HG03442 (cell line): ENCODE results near the gene ADGRV1.
"Not testable (repeated sequence)": the region's sequence is repeated elsewhere in the genome, so short reads cannot be mapped to it uniquely, and the experiment has no call there.

Experiments
- ATAC-seq: cut with Tn5 transposase; IDR thresholded peaks from one replicate; pipeline ENCODE4 v1.9.1; 2021; ENCODE audit warnings: mild to moderate bottlenecking, moderate library complexity; ENCODE audit not compliant: unreplicated experiment

The ADGRV1 gene

GRCh38 chr5:90968319-90968718 lies 409.7 kb downstream of the ADGRV1 start:
- ATAC-seq, result no peak

- ATAC-seq, result not testable (repeated sequence)
Observed at GRCh38 chr5:90969945-90970344, 411.3 kb downstream of the ADGRV1 start.

GRCh38 chr5:90981177-90981576 lies 422.6 kb downstream of the ADGRV1 start:
- no peak for ATAC-seq

- no peak for ATAC-seq
Observed at GRCh38 chr5:90981821-90982220, 423.2 kb downstream of the ADGRV1 start.

GRCh38 chr5:90982576-90982975 lies 424.0 kb downstream of the ADGRV1 start:
- ATAC-seq, result no peak

- ATAC-seq, result no peak
Observed at GRCh38 chr5:90983148-90983547, 424.6 kb downstream of the ADGRV1 start.

- no peak for ATAC-seq
Observed at GRCh38 chr5:90983711-90984124, 425.1 kb downstream of the ADGRV1 start.

GRCh38 chr5:90985341-90985740 lies 426.7 kb downstream of the ADGRV1 start:
- ATAC-seq, result no peak

- ATAC-seq, result no peak
Observed at GRCh38 chr5:90987726-90988125, 429.1 kb downstream of the ADGRV1 start.

GRCh38 chr5:90991201-90991600 lies 432.6 kb downstream of the ADGRV1 start:
- ATAC-seq, result no peak

GRCh38 chr5:90994796-90995195 lies 436.2 kb downstream of the ADGRV1 start:
- no peak for ATAC-seq

GRCh38 chr5:90996089-90996488 lies 437.5 kb downstream of the ADGRV1 start:
- no peak for ATAC-seq

- no peak for ATAC-seq
Observed at GRCh38 chr5:90997082-90997481, 438.5 kb downstream of the ADGRV1 start.

GRCh38 chr5:91000743-91001142 lies 442.1 kb downstream of the ADGRV1 start:
- no peak for ATAC-seq

- ATAC-seq, result no peak
Observed at GRCh38 chr5:91006713-91007112, 448.1 kb downstream of the ADGRV1 start.

GRCh38 chr5:91007251-91007650 lies 448.7 kb downstream of the ADGRV1 start:
- ATAC-seq, result no peak

- no peak for ATAC-seq
Observed at GRCh38 chr5:91007780-91008402, 449.3 kb downstream of the ADGRV1 start.

- no peak for ATAC-seq
Observed at GRCh38 chr5:91010090-91010489, 451.5 kb downstream of the ADGRV1 start.

GRCh38 chr5:91011029-91011428 lies 452.4 kb downstream of the ADGRV1 start:
- no peak for ATAC-seq

GRCh38 chr5:91012867-91013266 lies 454.3 kb downstream of the ADGRV1 start:
- not testable (repeated sequence) for ATAC-seq

GRCh38 chr5:91016322-91016721 lies 457.7 kb downstream of the ADGRV1 start:
- ATAC-seq, result no peak

GRCh38 chr5:91016954-91017700 lies 458.5 kb downstream of the ADGRV1 start:
- no peak for ATAC-seq

GRCh38 chr5:91018200-91018599 lies 459.6 kb downstream of the ADGRV1 start:
- ATAC-seq, result no peak
